Measurements from ENCODE around the gene GBF1.
A peak's percentile ranks its signal among the peaks of the same experiment; 100 is the strongest.
"Not testable (repeated sequence)": the region's sequence is repeated elsewhere in the genome, so short reads cannot be mapped to it uniquely, and the experiment has no call there.

The GBF1 gene

DNA sequence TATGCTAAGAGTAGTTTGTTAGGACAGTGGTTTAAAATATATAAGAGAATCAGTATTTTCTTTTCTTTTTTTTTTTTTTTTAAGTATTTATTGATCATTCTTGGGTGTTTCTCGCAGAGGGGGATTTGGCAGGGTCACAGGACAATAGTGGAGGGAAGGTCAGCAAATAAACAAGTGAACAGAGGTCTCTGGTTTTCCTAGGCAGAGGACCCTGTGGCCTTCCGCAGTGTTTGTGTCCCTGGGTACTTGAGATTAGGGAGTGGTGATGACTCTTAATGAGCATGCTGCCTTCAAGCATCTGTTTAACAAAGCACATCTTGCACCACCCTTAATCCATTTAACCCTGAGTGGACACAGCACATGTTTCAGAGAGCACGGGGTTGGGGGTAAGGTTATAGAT, 55.6 kb downstream of the GBF1 start:
- DNase-seq (ENCODE audit: low read depth, low spot score), result not testable (repeated sequence)

- not testable (repeated sequence) for DNase-seq (ENCODE audit: low read depth, low spot score)
Observed at GRCh38 chr10:102301332-102301731, 56.0 kb downstream of the GBF1 start.

DNA sequence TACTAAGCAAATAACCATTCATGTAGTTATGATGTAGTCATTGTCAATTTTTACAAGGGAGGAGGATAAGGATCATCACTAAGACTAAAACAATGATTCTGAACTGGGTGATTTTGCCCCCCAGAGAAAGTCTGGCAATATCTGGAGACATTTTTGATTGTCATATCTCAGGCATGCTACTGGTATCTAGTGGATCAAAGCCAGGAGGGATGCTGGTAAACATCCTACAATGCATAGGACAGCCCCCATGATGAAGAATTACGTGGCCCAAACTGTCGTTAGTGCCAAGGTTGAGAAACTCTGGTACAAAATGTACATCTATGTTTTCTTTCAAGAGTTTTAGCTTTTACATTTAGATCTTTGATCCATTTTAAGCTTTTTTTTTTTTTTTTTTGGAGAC, 57.3 kb downstream of the GBF1 start:
- no peak for DNase-seq (ENCODE audit: low read depth, low spot score)

DNA sequence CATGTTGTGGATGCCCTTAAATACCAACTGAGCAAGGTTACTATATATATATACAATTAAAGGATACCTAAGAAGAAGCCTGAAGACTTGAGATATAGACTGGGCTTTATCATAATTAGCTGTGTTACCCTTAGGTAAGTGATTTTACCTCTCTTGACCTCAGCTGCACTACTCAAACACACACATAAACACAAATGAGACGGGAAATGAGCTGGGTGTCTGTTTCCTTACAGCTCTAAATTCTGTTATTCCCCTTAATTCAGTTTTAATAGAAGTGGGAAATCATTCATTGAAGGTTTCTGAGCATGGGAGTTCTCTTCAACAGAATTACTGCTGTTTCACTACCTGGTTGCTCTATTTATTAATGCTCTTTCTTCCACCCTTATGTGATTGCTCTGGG, 60.7 kb downstream of the GBF1 start:
- DNase-seq (ENCODE audit: low read depth, low spot score), result no peak

DNA sequence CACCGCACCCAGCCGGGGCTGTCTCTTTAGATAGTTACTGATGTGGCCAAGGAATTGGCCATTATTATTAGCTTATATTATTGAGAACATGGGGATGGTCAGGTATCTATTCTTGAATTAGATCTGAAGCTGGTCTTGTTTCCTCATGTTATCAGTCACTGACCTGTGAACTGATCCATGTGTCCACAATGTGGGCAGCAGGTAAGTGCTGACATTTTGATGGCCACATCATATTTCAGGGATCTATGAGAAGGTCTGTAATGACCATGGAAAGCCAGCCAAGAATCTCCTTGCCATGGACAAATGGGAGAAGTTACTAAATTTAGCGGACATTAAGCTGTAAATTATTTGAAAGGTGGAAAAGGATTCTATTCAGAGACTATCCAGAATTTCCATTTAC, 61.4 kb downstream of the GBF1 start:
- DNase-seq (ENCODE audit: low read depth, low spot score), result no peak

- not testable (repeated sequence) for DNase-seq (ENCODE audit: low read depth, low spot score)
Observed at GRCh38 chr10:102308318-102308717, 63.0 kb downstream of the GBF1 start.

DNA sequence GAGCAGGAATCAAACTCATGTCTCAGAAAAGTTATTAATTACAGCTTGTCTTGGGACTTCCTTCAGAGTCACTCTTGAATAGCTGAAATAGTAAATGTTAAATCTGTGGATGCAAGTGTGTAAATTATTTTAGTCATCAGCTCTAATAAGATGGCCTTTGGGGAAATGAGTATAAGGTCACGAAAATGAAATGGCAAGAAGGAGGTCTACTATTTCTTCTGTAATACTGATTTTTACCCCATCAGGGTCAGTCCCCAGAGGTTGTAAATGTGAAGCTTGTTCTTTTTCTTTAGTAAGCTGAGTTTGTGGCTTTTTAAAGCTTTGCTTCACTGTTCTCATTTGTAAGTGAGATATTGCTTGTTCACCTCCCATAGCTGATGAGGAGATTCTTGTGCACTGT, 63.9 kb downstream of the GBF1 start:
- DNase-seq (ENCODE audit: low read depth, low spot score), result no peak

- no peak for DNase-seq (ENCODE audit: low read depth, low spot score)
Observed at GRCh38 chr10:102309916-102310315, 64.6 kb downstream of the GBF1 start.

DNA sequence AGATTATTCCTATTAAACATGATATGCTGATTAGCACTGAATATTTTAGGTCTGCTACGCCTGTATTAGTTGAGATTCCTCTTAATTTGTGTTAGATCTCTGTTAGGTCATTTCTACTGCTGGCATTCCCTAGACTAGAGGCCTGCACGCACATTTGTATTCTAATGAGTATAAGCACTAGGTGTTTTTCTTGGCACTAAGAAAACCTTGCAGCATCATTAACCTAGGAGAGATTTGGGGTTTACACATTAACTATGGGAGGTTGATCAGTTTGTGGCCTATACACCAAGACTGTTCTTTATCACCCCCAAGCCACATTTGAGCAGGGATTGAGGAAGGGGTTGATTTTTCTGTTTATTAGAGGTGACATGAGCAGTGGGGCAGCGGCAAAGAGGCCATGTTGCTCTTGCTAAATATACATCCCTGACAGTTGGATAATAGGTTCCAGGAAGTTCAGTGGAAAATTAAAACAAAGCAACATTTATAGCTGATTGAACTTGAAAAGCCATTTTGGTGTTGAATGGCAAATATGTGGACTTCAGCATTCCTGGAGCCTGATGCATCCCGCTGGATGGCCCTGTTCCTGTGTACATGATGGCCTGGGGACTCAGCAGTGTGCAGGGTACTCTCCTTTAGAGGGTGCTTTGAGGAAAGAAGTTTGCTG, 65.2 kb downstream of the GBF1 start:
- peak; percentile 34 for DNase-seq (ENCODE audit: low read depth, low spot score)

- no peak for DNase-seq (ENCODE audit: low read depth, low spot score)
Observed at GRCh38 chr10:102311025-102311420, 65.7 kb downstream of the GBF1 start.

- DNase-seq (ENCODE audit: low read depth, low spot score), result no peak
Observed at GRCh38 chr10:102312683-102313082, 67.4 kb downstream of the GBF1 start.

DNA sequence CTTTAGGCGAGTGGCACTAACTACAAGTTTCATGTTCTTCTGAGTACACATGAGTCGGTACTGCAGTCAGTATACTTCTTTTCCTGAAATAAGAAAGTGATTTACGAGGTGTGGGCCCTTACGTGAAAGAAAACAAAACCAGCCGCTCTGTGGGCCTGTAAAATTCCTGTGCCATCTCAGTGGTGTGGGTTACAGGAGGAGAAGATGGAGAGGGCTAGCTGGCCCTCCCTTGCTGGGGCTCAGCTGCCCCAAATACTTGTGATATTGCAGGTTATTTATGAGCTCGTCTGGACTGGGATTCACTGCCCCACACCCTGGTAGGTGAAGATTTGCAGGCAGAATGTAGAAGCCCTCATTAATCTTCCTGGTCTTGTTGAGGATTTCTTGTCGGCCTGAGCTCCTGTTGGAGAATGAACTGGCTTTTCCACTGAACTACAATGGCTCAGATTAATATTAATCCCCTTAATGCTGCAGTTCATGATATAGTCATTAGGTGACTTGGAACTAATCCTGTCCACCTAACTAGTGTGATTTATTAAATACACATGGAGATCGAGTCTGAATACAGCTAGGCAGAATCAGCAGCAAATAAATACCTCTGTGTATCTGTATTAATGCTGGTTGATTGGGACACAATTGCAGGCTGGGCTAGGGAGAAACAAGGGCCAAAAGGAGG, 68.0 kb downstream of the GBF1 start:
- peak; percentile 26 for DNase-seq (ENCODE audit: low read depth, low spot score)

DNA sequence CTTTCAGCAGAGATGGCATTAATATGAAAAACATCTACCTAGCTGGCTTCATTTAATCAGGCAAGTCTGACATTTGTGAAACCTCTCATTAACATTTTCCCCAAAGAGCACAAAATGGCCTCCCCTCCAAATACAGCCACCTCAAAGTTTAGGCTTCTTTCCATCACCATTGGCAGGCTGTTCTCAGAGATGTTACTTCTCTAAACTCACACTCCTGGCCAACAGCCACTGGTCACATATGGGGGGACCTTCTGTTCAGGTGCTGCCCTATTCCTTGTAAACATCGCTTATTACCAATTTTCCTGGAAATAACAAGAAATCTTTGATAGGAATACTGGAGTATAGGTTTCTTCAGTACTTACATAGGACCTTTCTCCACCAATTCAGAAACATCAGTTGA, 69.5 kb downstream of the GBF1 start:
- DNase-seq (ENCODE audit: low read depth, low spot score), result no peak

- DNase-seq (ENCODE audit: low read depth, low spot score), result no peak
Observed at GRCh38 chr10:102316421-102316820, 71.1 kb downstream of the GBF1 start.

DNA sequence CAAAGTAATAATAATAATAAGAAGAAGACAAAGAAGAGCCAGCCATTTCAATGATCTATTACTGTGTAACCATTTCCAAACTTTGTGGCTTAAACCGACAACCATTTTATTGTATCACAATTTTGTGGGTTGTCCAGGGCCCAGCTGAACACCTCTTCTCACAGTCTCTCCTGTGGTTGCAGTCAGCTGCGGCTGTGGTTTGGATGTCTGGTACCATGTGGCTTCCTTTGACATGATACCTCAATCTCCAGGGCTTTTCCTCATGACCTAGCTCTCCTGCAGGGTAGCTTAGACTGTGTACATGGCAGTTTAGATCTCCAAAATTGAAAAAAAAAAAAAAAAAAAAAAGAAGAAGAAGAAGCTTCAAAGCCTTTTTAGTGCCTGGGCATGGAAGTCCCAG, 77.6 kb downstream of the GBF1 start:
- DNase-seq (ENCODE audit: low read depth, low spot score), result no peak

- DNase-seq (ENCODE audit: low read depth, low spot score), result no peak
Observed at GRCh38 chr10:102324061-102324460, 78.7 kb downstream of the GBF1 start.

DNA sequence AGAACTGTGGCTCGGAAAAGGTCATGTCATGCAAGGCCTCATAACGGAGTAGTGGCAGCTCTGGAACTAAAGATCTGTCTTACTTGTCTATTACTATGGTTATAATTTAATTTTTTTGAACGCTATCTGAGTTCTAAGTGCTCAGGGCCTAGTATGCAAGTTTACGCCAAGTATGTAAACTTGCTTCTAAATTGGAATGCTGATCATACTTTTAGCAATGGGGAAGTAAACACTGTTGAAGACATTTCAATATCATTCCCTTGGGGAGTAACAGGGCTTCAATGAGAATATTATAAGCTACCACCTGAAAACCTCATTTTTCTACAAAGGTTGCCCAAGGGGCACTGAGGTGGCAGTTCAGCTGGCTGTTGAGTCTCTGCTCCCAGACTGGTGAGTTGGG, 80.7 kb downstream of the GBF1 start:
- DNase-seq (ENCODE audit: low read depth, low spot score), result no peak

- peak; percentile 19 for DNase-seq (ENCODE audit: low read depth, low spot score)
Observed at GRCh38 chr10:102327002-102327401, 81.7 kb downstream of the GBF1 start.

DNA sequence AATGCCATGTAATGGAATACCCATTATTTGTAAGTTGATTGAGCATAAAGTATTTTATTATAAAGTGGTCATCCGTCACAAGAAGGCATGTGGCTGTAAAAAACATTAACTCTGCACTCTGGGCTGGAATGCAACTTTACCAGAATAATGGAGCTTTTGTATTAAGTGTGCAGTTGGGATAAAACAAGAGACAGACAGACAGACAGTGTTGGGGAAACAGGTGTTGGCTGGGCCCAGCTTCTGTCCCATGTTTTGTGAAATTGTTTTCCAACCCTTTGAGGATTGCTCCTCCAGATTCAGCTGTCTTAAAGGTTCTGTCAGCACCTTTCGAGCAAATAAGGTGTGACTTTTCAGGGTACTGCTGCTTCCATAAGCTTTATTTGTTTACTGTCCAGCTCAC, 82.3 kb downstream of the GBF1 start:
- DNase-seq (ENCODE audit: low read depth, low spot score), result no peak

DNA sequence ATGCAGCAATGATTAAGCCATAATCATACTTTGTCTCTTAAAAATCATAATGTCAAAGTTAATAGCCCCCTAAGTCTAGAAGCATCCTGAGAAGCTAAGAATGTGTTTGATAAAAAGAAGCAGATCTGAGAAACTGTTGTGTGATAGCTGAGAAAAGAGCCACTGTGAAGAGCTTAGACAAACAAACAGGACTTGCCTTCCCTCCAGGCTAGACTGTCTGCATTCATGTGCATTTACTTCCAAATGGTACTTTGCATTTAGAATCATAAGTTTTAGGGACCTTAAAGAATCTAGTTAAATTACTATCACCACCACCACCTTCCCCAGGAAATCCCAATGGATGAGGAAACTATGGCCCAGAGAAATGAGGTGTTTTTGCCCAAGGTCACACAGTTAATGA, 87.4 kb downstream of the GBF1 start:
- DNase-seq (ENCODE audit: low read depth, low spot score), result no peak

DNA sequence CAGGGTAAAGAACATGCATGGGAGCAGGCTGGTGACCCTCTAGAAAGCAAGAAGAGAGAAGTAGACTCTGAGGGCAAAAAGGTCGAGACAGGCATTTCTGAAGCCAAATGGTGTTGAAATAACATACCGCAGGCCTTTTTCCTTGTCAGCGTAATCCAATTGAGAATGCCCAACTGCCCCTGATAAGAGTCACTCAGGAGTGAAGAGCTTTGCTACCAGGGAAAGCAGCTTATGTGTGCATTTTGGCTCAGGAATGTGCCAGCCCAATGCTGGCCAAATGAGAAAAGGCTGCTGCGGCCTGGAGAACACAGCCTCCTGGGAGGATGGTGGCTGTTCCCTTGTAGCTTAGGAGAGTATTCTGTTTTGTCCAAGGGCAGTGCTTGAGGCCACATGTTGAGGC, 88.8 kb downstream of the GBF1 start:
- DNase-seq (ENCODE audit: low read depth, low spot score), result peak; percentile 57

DNA sequence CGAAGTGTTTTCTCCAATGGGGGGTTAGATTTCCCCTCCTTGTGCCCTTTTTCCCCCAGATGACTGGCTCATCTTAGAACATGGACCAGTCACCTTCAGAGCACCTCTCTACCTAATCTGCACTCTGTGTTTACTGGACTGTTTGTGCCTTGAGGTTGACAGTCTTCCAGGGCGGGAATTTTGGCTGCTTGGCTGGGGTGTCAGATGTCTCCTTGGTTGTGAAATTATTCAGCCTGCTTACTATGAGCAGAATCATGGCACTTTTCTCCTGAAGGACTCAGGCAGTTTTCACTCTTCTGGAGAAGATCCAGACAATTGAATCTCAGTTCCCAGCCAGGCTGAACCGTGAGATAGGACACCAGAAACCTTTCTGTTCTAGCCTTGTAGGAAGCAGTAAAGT, 89.9 kb downstream of the GBF1 start:
- no peak for DNase-seq (ENCODE audit: low read depth, low spot score)

DNA sequence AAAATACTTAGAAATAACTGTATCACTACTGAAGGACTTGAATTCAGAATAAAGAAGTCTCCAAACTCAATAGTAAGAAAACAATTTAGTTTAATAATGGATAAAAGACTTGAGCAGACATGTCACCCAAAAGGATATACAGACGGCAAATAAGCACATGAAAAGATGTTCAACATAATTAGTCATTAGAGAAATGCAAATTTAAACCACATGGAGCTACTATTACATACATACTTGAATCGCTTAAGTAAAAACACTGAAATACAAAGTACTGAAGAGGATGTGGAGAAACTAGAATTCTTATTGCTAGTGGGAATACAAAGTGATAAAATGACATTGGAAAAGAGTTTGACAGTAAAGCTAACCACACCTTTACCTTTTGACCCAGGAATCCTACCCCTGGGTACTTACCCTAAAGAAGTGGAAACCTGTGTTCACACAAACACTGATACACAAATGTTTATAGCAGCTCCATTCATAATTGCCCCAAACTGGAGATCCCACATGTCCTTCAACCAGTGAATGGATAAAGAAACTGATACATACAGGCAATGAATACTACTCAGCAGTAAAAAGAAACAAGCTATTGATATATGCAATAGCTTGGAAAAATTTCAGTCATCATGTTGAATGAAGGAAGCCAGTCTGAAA, 95.8 kb downstream of the GBF1 start:
- no peak for DNase-seq (ENCODE audit: low read depth, low spot score)
